Tibial artery (tissue), 4 donors: ENCODE results near the gene GRHL3.

Experiments
- DNase-seq, 2 donors: peaks; one replicate each; pipeline ENCODE4 v3.0.0-alpha.2; 2019
- H3K27ac ChIP-seq, 2 donors: fragments of 200-600 bp; sonication (generic) in 1 of 2; 1 replicate in 1 of 2; 2 replicates in 1 of 2; pipeline ENCODE4 v1.5.1; 2018 to 2019; ENCODE audit warnings: mild to moderate bottlenecking in 1 of 2
- H3K27me3 ChIP-seq, 2 donors: fragments of 200-600 bp; sonication (generic) in 1 of 2; one replicate each; pipeline versions ENCODE4 v1.5.1 to v1.6.0; 2016 to 2019
- H3K36me3 ChIP-seq, 3 donors: fragments of 200-600 bp; sonication (generic) in 2 of 3; one replicate each; pipeline ENCODE4 v1.5.1; 2016 to 2019; ENCODE audit warnings: mild to moderate bottlenecking in 2 of 3
- H3K4me1 ChIP-seq, 4 donors: fragments of 200-600 bp; sonication (generic) in 2 of 4; 1 replicate in 3 of 4; 2 replicates in 1 of 4; pipeline ENCODE4 v1.5.1; 2016 to 2019
- H3K4me3 ChIP-seq, 2 donors: fragments of 200-600 bp; sonication (generic) in 1 of 2; 1 replicate in 1 of 2; 2 replicates in 1 of 2; pipeline ENCODE4 v1.5.1; 2018 to 2019; ENCODE audit warnings: mild to moderate bottlenecking in 2 of 2
- H3K9me3 ChIP-seq, 3 donors: fragments of 200-600 bp; sonication (generic) in 1 of 3; one replicate each; pipeline ENCODE4 v1.5.1; 2016 to 2019
- CTCF ChIP-seq, 2 experiments: fragments of 200-600 bp in 1 of 2; fragments of 450-650 bp in 1 of 2; IDR thresholded peaks; one replicate each; pipeline ENCODE4 v1.5.1; 2017 to 2019; ENCODE audit warnings: antibody characterized with exemption in 2 of 2, mild to moderate bottlenecking in 1 of 2, moderate library complexity in 1 of 2
- intact Hi-C: fragments of 100-400 bp; cut with DNase I; formaldehyde crosslinking; loops from one replicate; pipeline ENCODE4 v1.15.0; 2023; ENCODE audit warnings: low total_unique reads

Gene GRHL3

GRCh38 chr1:24303600-24303999 is 15.6 kb upstream of the GRHL3 start:
- Histone ChIP-seq H3K4me3 (no peak overlapping the region), H3K27me3 (peaks cover 0 to 25% of the 10 kb centered on the region in 2 donors), H3K9me3 (no peaks in the 10 kb centered on the region), H3K27ac (no peak overlapping the region), H3K4me1 (no peaks in the 10 kb centered on the region), H3K36me3 (no peaks in the 10 kb centered on the region)
- DNase-seq = no peak
- no peak for TF ChIP-seq CTCF (IDR thresholded peaks at IDR 0.05)
- intact Hi-C loops = no loop called here

- no peaks in the 10 kb centered on the region for H3K9me3 ChIP-seq
- peaks cover 0 to 20% of the 10 kb centered on the region in 2 donors for H3K27me3 ChIP-seq
- no peak for DNase-seq
- no peaks in the 10 kb centered on the region for H3K4me1 ChIP-seq
- no peak overlapping the region for H3K4me3 ChIP-seq
- TF ChIP-seq CTCF (IDR thresholded peaks at IDR 0.05) = no peak
- intact Hi-C loops = no loop called here
- no peak overlapping the region for H3K27ac ChIP-seq
- no peaks in the 10 kb centered on the region for H3K36me3 ChIP-seq
Observed at GRCh38 chr1:24304763-24305162, 14.4 kb upstream of the GRHL3 start.

- intact Hi-C loops = no loop called here
- H3K27me3 ChIP-seq = peaks cover 0 to 21% of the 10 kb centered on the region in 2 donors
- no peak for DNase-seq
- H3K9me3 ChIP-seq = no peaks in the 10 kb centered on the region
- H3K4me1 ChIP-seq = no peaks in the 10 kb centered on the region
- no peak for TF ChIP-seq CTCF (IDR thresholded peaks at IDR 0.05)
- no peak overlapping the region for H3K4me3 ChIP-seq
- no peaks in the 10 kb centered on the region for H3K36me3 ChIP-seq
- H3K27ac ChIP-seq = no peak overlapping the region
Observed at GRCh38 chr1:24308365-24309015, 10.7 kb upstream of the GRHL3 start.

- intact Hi-C loops = no loop called here
- TF ChIP-seq CTCF (IDR thresholded peaks at IDR 0.05) = no peak
- Histone ChIP-seq H3K27me3 (peaks cover 0 to 22% of the 10 kb centered on the region in 2 donors), H3K4me3 (no peak overlapping the region), H3K36me3 (no peaks in the 10 kb centered on the region), H3K9me3 (no peaks in the 10 kb centered on the region), H3K27ac (no peak overlapping the region), H3K4me1 (no peaks in the 10 kb centered on the region)
- DNase-seq = no peak
Observed at GRCh38 chr1:24309762-24310485, 9.2 kb upstream of the GRHL3 start.

GRCh38 chr1:24311234-24311633 is 7.9 kb upstream of the GRHL3 start:
- DNase-seq = no peak
- TF ChIP-seq CTCF (IDR thresholded peaks at IDR 0.05) = no peak
- H3K36me3 ChIP-seq = no peaks in the 10 kb centered on the region
- no peaks in the 10 kb centered on the region for H3K4me1 ChIP-seq
- peaks cover 0 to 26% of the 10 kb centered on the region in 2 donors for H3K27me3 ChIP-seq
- H3K27ac ChIP-seq = no peak overlapping the region
- no peaks in the 10 kb centered on the region for H3K9me3 ChIP-seq
- intact Hi-C loops = no loop called here
- H3K4me3 ChIP-seq = no peak overlapping the region
